ENCODE data around the gene CCNT1.
"Not testable (repeated sequence)": the region's sequence is repeated elsewhere in the genome, so short reads cannot be mapped to it uniquely, and the experiment has no call there.

DNA sequence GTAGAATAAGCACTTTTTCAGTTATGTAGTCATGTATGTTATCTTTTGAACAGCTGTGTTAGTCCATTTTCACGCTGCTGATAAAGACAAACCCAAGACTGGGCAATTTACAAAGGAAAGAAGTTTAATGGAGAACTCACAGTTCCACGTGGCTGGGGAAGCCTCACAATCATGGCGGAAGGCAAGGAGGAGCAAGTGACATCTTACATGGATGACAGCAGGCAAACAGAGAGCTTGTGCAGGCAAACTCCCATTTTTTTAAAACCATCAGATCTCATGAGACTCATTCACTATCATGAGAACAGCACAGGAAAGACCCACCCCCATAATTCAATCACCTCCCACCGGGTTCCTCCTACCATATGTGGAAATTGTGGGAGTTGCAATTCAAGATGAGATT, 2.5 kb upstream of the CCNT1 start:
- not testable (repeated sequence) for TF ChIP-seq CTCF, POLR2AphosphoS5, POLR2A (IDR thresholded peaks at IDR 0.05)
